HG02970 (cell line): ENCODE data around the gene RD3L.

Experiments
- ATAC-seq: cut with Tn5 transposase; IDR thresholded peaks from one replicate; pipeline ENCODE4 v1.9.1; 2021; ENCODE audit warnings: mild to moderate bottlenecking, moderate library complexity, moderate number of reproducible peaks; ENCODE audit not compliant: unreplicated experiment, low FRiP score

Gene RD3L

DNA sequence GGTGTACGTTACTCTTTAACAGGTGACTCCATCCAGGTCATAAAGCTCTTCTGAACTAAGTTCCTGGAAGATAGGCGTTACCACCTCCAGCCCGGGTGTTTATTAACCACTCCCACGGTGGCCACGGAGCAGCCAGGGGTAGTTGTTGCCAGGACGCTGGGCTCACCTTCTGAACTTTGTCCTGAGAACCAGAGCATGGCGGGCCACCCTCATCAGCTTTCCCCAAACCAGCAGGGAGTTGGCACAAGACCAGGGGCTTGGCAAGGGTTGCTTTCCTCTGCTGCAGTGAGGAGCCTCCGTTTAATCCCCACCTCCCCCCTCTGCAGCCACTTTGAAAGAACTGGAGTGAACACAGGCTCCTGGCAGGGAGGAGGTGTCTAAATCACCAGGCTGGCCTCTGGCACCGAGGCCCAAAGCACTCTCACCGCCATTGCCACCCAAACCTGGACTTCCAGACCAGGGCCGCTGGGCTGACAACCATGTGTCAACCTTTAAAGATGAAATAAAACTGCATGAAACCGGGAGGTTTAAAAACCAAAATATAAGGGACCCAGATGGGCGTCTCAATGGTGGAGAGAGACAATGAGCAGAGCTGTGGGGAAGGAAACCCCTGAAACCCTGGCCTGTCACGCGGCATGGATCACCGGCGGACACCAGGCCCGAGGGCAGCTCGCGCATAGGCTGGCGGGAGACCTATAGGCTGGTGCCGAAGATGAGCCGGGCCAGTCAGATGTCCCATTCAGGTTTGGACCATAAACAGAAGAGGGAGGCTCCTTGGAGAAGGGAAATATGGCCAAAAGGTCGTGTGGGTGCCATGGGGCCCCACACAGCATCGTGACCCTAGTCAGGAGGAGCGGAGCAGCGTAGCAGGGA, 45.0 kb downstream of the RD3L start:
- no peak for ATAC-seq

DNA sequence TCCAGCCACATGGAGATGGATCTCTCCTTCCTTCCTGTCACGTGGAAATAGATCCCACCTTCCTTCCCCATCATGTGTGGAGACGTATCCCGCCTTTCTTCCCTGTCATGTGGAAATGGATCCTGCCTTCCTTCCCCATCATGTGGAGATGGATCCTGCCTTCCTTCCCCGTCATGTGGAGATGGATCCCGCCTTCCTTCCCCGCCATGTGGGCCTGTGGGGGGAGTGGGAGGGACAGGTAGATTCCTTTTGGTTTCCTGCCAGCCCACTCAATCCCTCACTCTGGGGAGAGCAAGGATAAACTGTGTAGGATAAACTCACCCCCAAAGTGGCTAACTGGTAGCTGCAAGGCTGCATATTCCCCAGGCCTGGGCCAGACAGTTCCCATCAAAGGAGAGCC, 45.8 kb downstream of the RD3L start:
- ATAC-seq, result no peak

GRCh38 chr14:103894723-103895059, 47.6 kb downstream of the RD3L start:
- ATAC-seq, result no peak

- no peak for ATAC-seq
These were observed 48.2 kb downstream of the RD3L start for GRCh38 chr14:103894034-103894722.

- ATAC-seq, result no peak
These were observed 50.1 kb downstream of the RD3L start for GRCh38 chr14:103892247-103892646.

DNA sequence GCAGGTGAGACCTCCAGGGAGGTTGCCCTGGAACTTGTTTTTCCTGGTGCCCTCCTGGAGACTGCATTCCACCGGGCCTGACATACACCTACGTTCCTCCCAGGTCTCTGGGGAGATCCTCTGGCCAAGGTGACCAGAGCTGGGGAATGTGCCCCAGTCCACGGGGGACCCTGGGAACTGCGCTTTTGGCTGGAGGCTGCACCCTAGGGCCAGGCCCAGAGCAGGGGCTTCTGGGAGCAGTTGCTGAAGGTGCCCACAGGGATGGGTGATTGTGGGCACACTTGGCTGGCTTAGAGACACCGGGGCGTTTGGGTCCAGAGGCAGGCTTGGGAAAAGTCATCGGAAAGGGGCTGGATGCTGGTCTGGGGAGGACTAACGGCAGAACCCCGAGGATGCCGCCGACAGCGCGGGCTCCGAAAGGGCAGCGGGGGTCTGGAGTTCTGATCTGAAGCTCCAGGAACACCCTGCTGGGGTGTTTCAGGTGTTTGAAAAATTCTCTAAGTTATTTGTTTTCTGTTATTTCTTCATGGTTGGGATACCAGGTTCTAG, 50.6 kb downstream of the RD3L start:
- ATAC-seq, result no peak

- no peak for ATAC-seq
These were observed 51.3 kb downstream of the RD3L start for GRCh38 chr14:103890821-103891666.
